PFSK-1 (cell line): Measurements from ENCODE around the gene EVC2.

Experiments used
- FOXP2 ChIP-seq: optimal IDR thresholded peaks from 2 replicates; pipeline ENCODE3; 2011; ENCODE audit warnings: borderline replicate concordance, control low read depth, inconsistent platforms; ENCODE audit not compliant: insufficient read depth; ENCODE audit errors: extremely low read length, extremely low read depth
- POLR2AphosphoS5 ChIP-seq: IDR thresholded peaks from 2 replicates; pipeline ENCODE4 v1.6.1; 2012; ENCODE audit warnings: low read depth, mild to moderate bottlenecking, control low read depth, low read length, moderate library complexity
- REST ChIP-seq, 2 experiments: IDR thresholded peaks; 2 replicates each; pipeline versions ENCODE4 v1.6.1 to v1.8.0; 2011 to 2012; ENCODE audit warnings: low read depth in 2 of 2, low read length in 2 of 2, control low read depth in 1 of 2, inconsistent platforms in 1 of 2, mild to moderate bottlenecking in 1 of 2, moderate library complexity in 1 of 2; ENCODE audit not compliant: insufficient read depth in 1 of 2
- SIN3A ChIP-seq: IDR thresholded peaks from 2 replicates; pipeline ENCODE4 v1.6.1; 2012; ENCODE audit warnings: mild to moderate bottlenecking, low read length, moderate library complexity, borderline replicate concordance; ENCODE audit not compliant: insufficient read depth
- TAF1 ChIP-seq: IDR thresholded peaks from 2 replicates; pipeline ENCODE4 v1.6.1; 2012; ENCODE audit warnings: low read length, control low read depth, borderline replicate concordance; ENCODE audit not compliant: insufficient read depth

EVC2 gene

GRCh38 chr4:5752376-5753184, 44.2 kb upstream of the EVC2 start:
- TF ChIP-seq POLR2AphosphoS5: no peak
- no peak for TF ChIP-seq FOXP2
- TF ChIP-seq SIN3A: no peak
- no peak for TF ChIP-seq REST (IDR thresholded peaks at IDR 0.05; ENCODE audit: insufficient read depth in 1 of 2, low read depth in 2 of 2, low read length in 2 of 2)
- TF ChIP-seq TAF1: no peak

GRCh38 chr4:5751666-5752375, 43.5 kb upstream of the EVC2 start:
- TF ChIP-seq SIN3A (no peak), REST (IDR thresholded peaks at IDR 0.05; ENCODE audit: insufficient read depth in 1 of 2, low read depth in 2 of 2, low read length in 2 of 2) (no peak), FOXP2 (no peak), TAF1 (no peak)

GRCh38 chr4:5750946-5751665, 42.7 kb upstream of the EVC2 start:
- TF ChIP-seq POLR2AphosphoS5 (no peak), TAF1 (no peak), SIN3A (no peak), REST (IDR thresholded peaks at IDR 0.05; ENCODE audit: insufficient read depth in 1 of 2, low read depth in 2 of 2, low read length in 2 of 2) (no peak)

- TF ChIP-seq POLR2AphosphoS5: no peak
- no peak for TF ChIP-seq TAF1
- TF ChIP-seq FOXP2: no peak
- TF ChIP-seq REST (IDR thresholded peaks at IDR 0.05; ENCODE audit: insufficient read depth in 1 of 2, low read depth in 2 of 2, low read length in 2 of 2): no peak
- no peak for TF ChIP-seq SIN3A
These were observed 41.9 kb upstream of the EVC2 start for GRCh38 chr4:5750052-5750945.
